HG03135 (cell line): Measurements from ENCODE around the gene DPP7.
"Not testable (repeated sequence)": the region's sequence is repeated elsewhere in the genome, so short reads cannot be mapped to it uniquely, and the experiment has no call there.

Source experiments
- ATAC-seq: cut with Tn5 transposase; IDR thresholded peaks from one replicate; pipeline ENCODE4 v1.9.1; 2021; ENCODE audit warnings: mild to moderate bottlenecking, moderate library complexity; ENCODE audit not compliant: unreplicated experiment

The DPP7 gene

GRCh38 chr9:137148242-137148641, 33.7 kb upstream of the DPP7 start:
- no peak for ATAC-seq

GRCh38 chr9:137147793-137148160, 33.2 kb upstream of the DPP7 start:
- no peak for ATAC-seq

GRCh38 chr9:137147091-137147792, 32.7 kb upstream of the DPP7 start:
- ATAC-seq, result no peak

GRCh38 chr9:137146527-137146918, 32.0 kb upstream of the DPP7 start:
- no peak for ATAC-seq

GRCh38 chr9:137145731-137146526, 31.4 kb upstream of the DPP7 start:
- no peak for ATAC-seq

GRCh38 chr9:137143459-137143858, 28.9 kb upstream of the DPP7 start:
- ATAC-seq, result no peak

- ATAC-seq, result no peak
These were observed 27.7 kb upstream of the DPP7 start for GRCh38 chr9:137141976-137142936.

- ATAC-seq, result no peak
These were observed 26.7 kb upstream of the DPP7 start for GRCh38 chr9:137141050-137141810.

GRCh38 chr9:137140151-137141012, 25.8 kb upstream of the DPP7 start:
- ATAC-seq, result no peak

GRCh38 chr9:137139468-137140150, 25.1 kb upstream of the DPP7 start:
- ATAC-seq, result no peak

- no peak for ATAC-seq
These were observed 24.4 kb upstream of the DPP7 start, which contains the start of gene GRIN1 for GRCh38 chr9:137138722-137139467. GRIN1 (plus strand) TSS chr9:137139154; CDS start chr9:137139487, 333 bp downstream.

- ATAC-seq, result no peak
These were observed 23.7 kb upstream of the DPP7 start for GRCh38 chr9:137138058-137138721.

GRCh38 chr9:137136881-137137607, 22.5 kb upstream of the DPP7 start:
- no peak for ATAC-seq

GRCh38 chr9:137136261-137136880, 21.8 kb upstream of the DPP7 start:
- ATAC-seq, result no peak

GRCh38 chr9:137135154-137135553, 20.6 kb upstream of the DPP7 start:
- ATAC-seq, result not testable (repeated sequence)

GRCh38 chr9:137134191-137134590, 19.7 kb upstream of the DPP7 start:
- ATAC-seq, result no peak
